ENCODE measurements around the gene FOXD4L4. TPM values are rescaled to one million over a fixed set of nuclear protein-coding genes. Genes with fewer than 3 reads are reported as not detected.

The FOXD4L4 gene
- total RNA-seq (2022; extraction: Qiagen RNA extraction) = 0.07 to 0.09 TPM (median 0.08 TPM) in 3 of 5 replicates, not detected in the others

GRCh38 chr9:65737096-65737564, at the start of gene FOXD4L4:
FOXD4L4 (plus strand) TSS chr9:65737146; CDS start chr9:65737146, 0 bp downstream.

Other genes starting within 250 kb of the FOXD4L4 start
- gene ZNG1E, start 61.2 kb upstream of the FOXD4L4 start, total RNA-seq (2022; extraction: Qiagen RNA extraction) = 62.0 to 75.9 TPM (median 69.4 TPM) in 5 replicates